ENCODE measurements around the gene CNGA2. TPM values are rescaled to one million over a fixed set of nuclear protein-coding genes. Genes with fewer than 3 reads are reported as not detected.

CNGA2 gene
- total and polyA plus RNA-seq, 12 donors = not detected

GRCh38 chrX:151724563-151725337 is 9.8 kb upstream of the CNGA2 start:
- TF ChIP-seq POLR2A (IDR thresholded peaks at IDR 0.05) (no peak), CTCF (IDR thresholded peaks at IDR 0.05) (no peak)
- Histone ChIP-seq H3K27me3 (no peaks in the 10 kb centered on the region), H3K36me3 (replicated peaks in 1 of 2) (no peaks in the 10 kb centered on the region), H3K4me3 (no peak overlapping the region), H3K4me1 (replicated peaks in 1 of 2) (no peaks in the 10 kb centered on the region), H3K9me3 (replicated peaks in 1 of 3) (no peaks in the 10 kb centered on the region), H3K27ac (no peak overlapping the region)
- intact Hi-C loops (cut with DNase I) = no loop called here
- DNase-seq = no peak
- 48 to 68% (median 56%) methylated on average over 6 to 7 of the region's 7 CpGs; no CpG with 5 or more reads in 1 of the 4 donors for WGBS, 4 donors

- TF ChIP-seq POLR2A (IDR thresholded peaks at IDR 0.05) = no peak
- no peak for TF ChIP-seq CTCF (IDR thresholded peaks at IDR 0.05)
- WGBS, 4 donors = 61 to 88% methylated on average over 1 of the region's 1 CpG; no CpG with 5 or more reads in 2 of the 4 donors
- H3K4me1 ChIP-seq (replicated peaks in 1 of 2) = no peaks in the 10 kb centered on the region
- H3K36me3 ChIP-seq (replicated peaks in 1 of 2) = no peaks in the 10 kb centered on the region
- no peaks in the 10 kb centered on the region for H3K9me3 ChIP-seq (replicated peaks in 1 of 3)
- intact Hi-C loops (cut with DNase I) = no loop called here
- H3K27me3 ChIP-seq = no peaks in the 10 kb centered on the region
- H3K27ac ChIP-seq = no peak overlapping the region
- DNase-seq = no peak
- no peak overlapping the region for H3K4me3 ChIP-seq
Measured at GRCh38 chrX:151725338-151725614, 9.3 kb upstream of the CNGA2 start.

GRCh38 chrX:151726751-151727150 is 7.8 kb upstream of the CNGA2 start:
- Histone ChIP-seq H3K9me3 (replicated peaks in 1 of 3) (no peaks in the 10 kb centered on the region), H3K27ac (no peak overlapping the region), H3K4me3 (no peak overlapping the region), H3K27me3 (no peaks in the 10 kb centered on the region), H3K36me3 (replicated peaks in 1 of 2) (no peaks in the 10 kb centered on the region), H3K4me1 (replicated peaks in 1 of 2) (no peaks in the 10 kb centered on the region)
- intact Hi-C loops (cut with DNase I) = no loop called here
- DNase-seq = no peak
- TF ChIP-seq POLR2A (IDR thresholded peaks at IDR 0.05) = no peak
- WGBS, 4 donors = 69 to 100% (median 95%) methylated on average over 1 to 5 of the region's 5 CpGs; no CpG with 5 or more reads in 1 of the 4 donors

- DNase-seq = no peak
- H3K27me3 ChIP-seq = no peaks in the 10 kb centered on the region
- no peaks in the 10 kb centered on the region for H3K4me1 ChIP-seq (replicated peaks in 1 of 2)
- no peak overlapping the region for H3K27ac ChIP-seq
- 72 to 91% (median 78%) methylated on average over 1 to 4 of the region's 4 CpGs for WGBS, 4 donors
- no peak for TF ChIP-seq CTCF (IDR thresholded peaks at IDR 0.05)
- no peak for TF ChIP-seq POLR2A (IDR thresholded peaks at IDR 0.05)
- intact Hi-C loops (cut with DNase I) = no loop called here
- no peaks in the 10 kb centered on the region for H3K36me3 ChIP-seq (replicated peaks in 1 of 2)
- no peak overlapping the region for H3K4me3 ChIP-seq
- no peaks in the 10 kb centered on the region for H3K9me3 ChIP-seq (replicated peaks in 1 of 3)
Measured at GRCh38 chrX:151727346-151727745, 7.2 kb upstream of the CNGA2 start.
